ENCODE measurements around the gene ZNF860.
"Not testable (repeated sequence)": the region's sequence is repeated elsewhere in the genome, so short reads cannot be mapped to it uniquely, and the experiment has no call there.

ZNF860 gene

DNA sequence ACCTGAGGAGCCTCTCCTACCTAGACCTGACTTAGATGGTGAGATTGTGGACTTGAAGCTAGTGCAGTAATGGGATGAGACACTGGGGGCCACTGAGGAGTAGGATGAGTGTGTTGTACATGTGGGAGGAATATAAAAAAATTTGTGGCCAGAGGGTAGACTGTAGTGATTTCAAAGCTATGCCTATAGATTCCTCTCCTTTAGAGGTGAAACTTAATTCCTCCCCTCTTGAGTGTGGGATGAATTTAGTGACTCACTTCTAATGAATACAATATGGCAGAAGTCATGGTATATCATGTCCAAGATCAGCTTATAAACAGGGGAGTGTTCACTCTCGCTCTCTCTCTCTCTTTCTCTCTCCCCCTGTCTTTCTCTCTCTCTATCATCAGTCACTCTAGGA, 6.7 kb downstream of the ZNF860 start:
- H3K79me2 ChIP-seq (ENCODE audit: control insufficient read depth, insufficient read depth, low read length): no peaks in the 10 kb centered on the region
- H3K9ac ChIP-seq (ENCODE audit: low read length): no peak overlapping the region
- no peaks in the 10 kb centered on the region for H3K79me1 ChIP-seq (ENCODE audit: low read length)
- H3K23ac ChIP-seq (ENCODE audit: low read length): no peak overlapping the region
- no peak for DNase-seq
- H4K8ac ChIP-seq (ENCODE audit: low read depth, low read length): no peak overlapping the region
- H3K4ac ChIP-seq (ENCODE audit: low read depth, low read length): no peak overlapping the region
- no peak overlapping the region for H2AK5ac ChIP-seq (ENCODE audit: low read length)
- no peak overlapping the region for H3K18ac ChIP-seq (ENCODE audit: low read length)
- no peak overlapping the region for H3K4me3 ChIP-seq (ENCODE audit: low read length)
- no peak overlapping the region for H2BK5ac ChIP-seq (ENCODE audit: low read length)
- H3K4me1 ChIP-seq (ENCODE audit: control insufficient read depth, low read depth, low read length): no peaks in the 10 kb centered on the region
- no peak overlapping the region for H3K4me2 ChIP-seq (ENCODE audit: low read length)
- no peaks in the 10 kb centered on the region for H3K36me3 ChIP-seq (ENCODE audit: control insufficient read depth, insufficient read depth, low read length)
- no peaks in the 10 kb centered on the region for H3K27me3 ChIP-seq (ENCODE audit: insufficient read depth, low read length, poor library complexity)
- H3K56ac ChIP-seq (ENCODE audit: low read length): no peak overlapping the region
- no peak overlapping the region for H3K27ac ChIP-seq (ENCODE audit: low read depth, low read length)
- no peak overlapping the region for H2BK120ac ChIP-seq (ENCODE audit: low read depth, low read length)
- no CpG with 5 or more reads among the region's 1 CpG for WGBS (ENCODE audit: extremely low coverage, insufficient coverage, low lambda C conversion rate)
- no peak overlapping the region for H2BK15ac ChIP-seq (replicated peaks; ENCODE audit: low read depth)
- H4K5ac ChIP-seq (ENCODE audit: low read length): no peak overlapping the region

DNA sequence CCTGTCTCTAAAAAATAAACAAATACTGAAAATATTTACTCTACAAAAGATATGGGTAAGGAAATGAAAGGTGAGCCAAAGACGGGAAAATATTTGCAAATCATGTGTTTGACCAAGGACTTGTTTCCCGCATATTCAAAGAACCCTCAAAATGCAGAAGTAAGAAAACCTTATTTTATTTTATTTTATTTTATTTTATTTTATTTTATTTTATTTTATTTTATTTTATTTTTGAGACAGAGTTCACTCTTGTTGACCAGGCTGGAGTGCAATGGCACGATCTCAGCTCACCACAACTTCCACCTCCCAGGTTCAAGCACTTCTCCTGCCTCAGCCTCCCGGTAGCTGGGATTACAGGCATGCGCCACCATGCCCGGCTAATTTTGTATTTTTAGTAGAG, 11.4 kb downstream of the ZNF860 start:
- H2BK5ac ChIP-seq (ENCODE audit: low read length); H3K56ac ChIP-seq (ENCODE audit: low read length); H3K27me3 ChIP-seq (ENCODE audit: insufficient read depth, low read length, poor library complexity); H4K5ac ChIP-seq (ENCODE audit: low read length); H3K4me1 ChIP-seq (ENCODE audit: control insufficient read depth, low read depth, low read length); H3K4me3 ChIP-seq (ENCODE audit: low read length); H4K8ac ChIP-seq (ENCODE audit: low read depth, low read length); H3K23ac ChIP-seq (ENCODE audit: low read length); H3K36me3 ChIP-seq (ENCODE audit: control insufficient read depth, insufficient read depth, low read length); H3K27ac ChIP-seq (ENCODE audit: low read depth, low read length); H3K4me2 ChIP-seq (ENCODE audit: low read length); H3K4ac ChIP-seq (ENCODE audit: low read depth, low read length); H3K79me2 ChIP-seq (ENCODE audit: control insufficient read depth, insufficient read depth, low read length); H3K9ac ChIP-seq (ENCODE audit: low read length); DNase-seq; H3K18ac ChIP-seq (ENCODE audit: low read length); H2AK5ac ChIP-seq (ENCODE audit: low read length); H2BK15ac ChIP-seq (replicated peaks; ENCODE audit: low read depth); H3K79me1 ChIP-seq (ENCODE audit: low read length); H2BK120ac ChIP-seq (ENCODE audit: low read depth, low read length): not testable (repeated sequence)
- WGBS (ENCODE audit: extremely low coverage, insufficient coverage, low lambda C conversion rate): no CpG with 5 or more reads among the region's 6 CpGs

DNA sequence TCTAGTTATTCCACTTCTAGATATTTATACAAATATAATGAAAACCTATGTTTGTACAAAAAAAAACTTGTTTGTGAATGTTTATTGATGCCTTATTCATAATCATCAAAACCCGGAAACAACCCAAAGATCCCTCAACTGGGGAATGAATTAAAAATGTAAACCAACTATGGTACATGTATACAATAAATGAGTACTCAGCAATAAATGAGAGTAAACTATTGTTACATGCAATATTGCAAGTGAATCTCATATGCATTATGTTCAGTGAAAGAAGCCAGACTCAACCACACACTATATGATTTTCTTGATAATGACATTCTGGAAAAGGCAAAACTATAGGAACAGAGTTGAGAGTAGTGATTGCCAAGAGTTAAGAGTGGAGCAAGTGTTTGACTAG, 12.3 kb downstream of the ZNF860 start:
- no peak overlapping the region for H3K4ac ChIP-seq (ENCODE audit: low read depth, low read length)
- H2AK5ac ChIP-seq (ENCODE audit: low read length): no peak overlapping the region
- H3K79me1 ChIP-seq (ENCODE audit: low read length): no peaks in the 10 kb centered on the region
- H3K4me3 ChIP-seq (ENCODE audit: low read length): no peak overlapping the region
- H3K79me2 ChIP-seq (ENCODE audit: control insufficient read depth, insufficient read depth, low read length): no peaks in the 10 kb centered on the region
- no CpG with 5 or more reads among the region's 1 CpG for WGBS (ENCODE audit: extremely low coverage, insufficient coverage, low lambda C conversion rate)
- H3K4me2 ChIP-seq (ENCODE audit: low read length): no peak overlapping the region
- no peaks in the 10 kb centered on the region for H3K36me3 ChIP-seq (ENCODE audit: control insufficient read depth, insufficient read depth, low read length)
- no peak overlapping the region for H3K56ac ChIP-seq (ENCODE audit: low read length)
- H2BK120ac ChIP-seq (ENCODE audit: low read depth, low read length): no peak overlapping the region
- H3K27me3 ChIP-seq (ENCODE audit: insufficient read depth, low read length, poor library complexity): no peaks in the 10 kb centered on the region
- DNase-seq: no peak
- no peaks in the 10 kb centered on the region for H3K4me1 ChIP-seq (ENCODE audit: control insufficient read depth, low read depth, low read length)
- no peak overlapping the region for H3K23ac ChIP-seq (ENCODE audit: low read length)
- H2BK15ac ChIP-seq (replicated peaks; ENCODE audit: low read depth): no peak overlapping the region
- H3K9ac ChIP-seq (ENCODE audit: low read length): no peak overlapping the region
- no peak overlapping the region for H3K27ac ChIP-seq (ENCODE audit: low read depth, low read length)
- H4K8ac ChIP-seq (ENCODE audit: low read depth, low read length): no peak overlapping the region
- no peak overlapping the region for H4K5ac ChIP-seq (ENCODE audit: low read length)
- H2BK5ac ChIP-seq (ENCODE audit: low read length): no peak overlapping the region
- no peak overlapping the region for H3K18ac ChIP-seq (ENCODE audit: low read length)

DNA sequence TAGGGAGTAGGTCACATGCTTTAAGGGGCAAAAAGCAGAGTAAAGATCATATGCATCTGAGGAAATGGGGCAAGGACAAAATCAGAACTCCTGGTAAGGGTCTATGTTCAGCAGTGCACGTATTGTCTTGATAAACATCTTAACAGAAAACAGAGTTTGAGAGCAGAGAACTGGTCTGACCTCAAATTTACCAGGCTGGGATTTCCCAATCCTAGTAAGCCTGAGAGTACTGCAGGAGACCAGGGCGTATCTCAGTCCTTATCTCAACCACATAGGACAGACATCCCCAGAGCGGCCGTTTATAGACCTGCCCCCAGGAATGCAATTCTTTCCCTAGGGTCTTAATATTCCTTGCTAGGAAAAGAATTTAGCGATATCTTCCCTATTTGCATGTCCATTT, 13.5 kb downstream of the ZNF860 start:
- H4K5ac ChIP-seq (ENCODE audit: low read length); H3K27ac ChIP-seq (ENCODE audit: low read depth, low read length); H3K23ac ChIP-seq (ENCODE audit: low read length); H3K79me2 ChIP-seq (ENCODE audit: control insufficient read depth, insufficient read depth, low read length); H4K8ac ChIP-seq (ENCODE audit: low read depth, low read length); H2BK15ac ChIP-seq (replicated peaks; ENCODE audit: low read depth); H3K9ac ChIP-seq (ENCODE audit: low read length); H3K27me3 ChIP-seq (ENCODE audit: insufficient read depth, low read length, poor library complexity); H2AK5ac ChIP-seq (ENCODE audit: low read length); H3K79me1 ChIP-seq (ENCODE audit: low read length); H3K18ac ChIP-seq (ENCODE audit: low read length); DNase-seq; H2BK5ac ChIP-seq (ENCODE audit: low read length); H3K36me3 ChIP-seq (ENCODE audit: control insufficient read depth, insufficient read depth, low read length); H3K4me3 ChIP-seq (ENCODE audit: low read length); H3K4me1 ChIP-seq (ENCODE audit: control insufficient read depth, low read depth, low read length); H2BK120ac ChIP-seq (ENCODE audit: low read depth, low read length); H3K4ac ChIP-seq (ENCODE audit: low read depth, low read length); H3K56ac ChIP-seq (ENCODE audit: low read length); H3K4me2 ChIP-seq (ENCODE audit: low read length): not testable (repeated sequence)
- WGBS (ENCODE audit: extremely low coverage, insufficient coverage, low lambda C conversion rate): no CpG with 5 or more reads among the region's 5 CpGs

DNA sequence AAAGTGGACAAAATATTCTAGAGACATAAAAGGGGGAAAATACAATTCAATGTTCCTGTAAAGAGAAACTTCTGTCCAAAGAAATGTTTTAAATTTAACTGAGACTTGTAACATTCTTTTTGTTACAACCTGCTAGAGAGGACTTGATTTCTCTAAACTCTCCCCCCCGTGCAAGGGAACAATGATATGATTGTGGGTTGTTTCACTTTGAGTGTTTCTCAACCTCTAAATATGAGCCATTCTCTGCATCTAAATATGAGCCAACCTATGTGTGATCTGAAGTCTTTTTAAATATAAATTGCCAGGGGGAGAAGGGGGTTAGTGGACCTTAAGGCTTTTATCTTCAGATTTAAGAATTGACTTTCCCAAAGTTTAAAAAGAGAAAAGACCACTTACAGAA, 14.6 kb downstream of the ZNF860 start:
- WGBS (ENCODE audit: extremely low coverage, insufficient coverage, low lambda C conversion rate): no CpG with 5 or more reads among the region's 1 CpG
- no peak overlapping the region for H4K5ac ChIP-seq (ENCODE audit: low read length)
- no peak overlapping the region for H3K9ac ChIP-seq (ENCODE audit: low read length)
- no peak overlapping the region for H3K4ac ChIP-seq (ENCODE audit: low read depth, low read length)
- no peak overlapping the region for H2BK15ac ChIP-seq (replicated peaks; ENCODE audit: low read depth)
- no peak overlapping the region for H2BK120ac ChIP-seq (ENCODE audit: low read depth, low read length)
- H3K56ac ChIP-seq (ENCODE audit: low read length): no peak overlapping the region
- no peak overlapping the region for H2AK5ac ChIP-seq (ENCODE audit: low read length)
- no peak overlapping the region for H3K18ac ChIP-seq (ENCODE audit: low read length)
- no peak overlapping the region for H3K27ac ChIP-seq (ENCODE audit: low read depth, low read length)
- H3K4me3 ChIP-seq (ENCODE audit: low read length): no peak overlapping the region
- no peak overlapping the region for H2BK5ac ChIP-seq (ENCODE audit: low read length)
- DNase-seq: no peak
- H4K8ac ChIP-seq (ENCODE audit: low read depth, low read length): no peak overlapping the region
- H3K27me3 ChIP-seq (ENCODE audit: insufficient read depth, low read length, poor library complexity): no peaks in the 10 kb centered on the region
- H3K79me2 ChIP-seq (ENCODE audit: control insufficient read depth, insufficient read depth, low read length): no peaks in the 10 kb centered on the region
- H3K36me3 ChIP-seq (ENCODE audit: control insufficient read depth, insufficient read depth, low read length): no peaks in the 10 kb centered on the region
- H3K4me2 ChIP-seq (ENCODE audit: low read length): no peak overlapping the region
- H3K79me1 ChIP-seq (ENCODE audit: low read length): no peaks in the 10 kb centered on the region
- H3K4me1 ChIP-seq (ENCODE audit: control insufficient read depth, low read depth, low read length): no peaks in the 10 kb centered on the region
- H3K23ac ChIP-seq (ENCODE audit: low read length): no peak overlapping the region

DNA sequence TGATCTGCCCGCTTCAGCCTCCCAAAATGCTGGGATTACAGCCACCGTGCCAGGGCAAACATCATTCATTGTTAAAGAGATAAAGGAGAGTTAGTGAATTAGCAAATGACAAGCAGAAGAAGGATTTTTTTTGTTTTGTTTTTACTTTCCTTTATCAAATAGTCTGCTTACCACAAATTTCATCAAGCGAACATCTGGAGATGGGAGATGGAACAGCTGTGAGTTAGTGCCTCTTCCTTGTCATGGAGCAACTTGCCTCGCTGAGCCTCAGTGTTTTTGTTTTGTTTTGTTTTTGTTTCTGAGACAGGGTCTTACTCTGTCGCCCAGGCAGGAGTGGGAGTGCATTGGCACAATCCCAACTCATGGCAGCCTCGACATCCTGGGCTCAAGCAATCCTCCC, 15.9 kb downstream of the ZNF860 start:
- Histone ChIP-seq H3K4me3 (ENCODE audit: low read length) (no peak overlapping the region), H3K79me2 (ENCODE audit: control insufficient read depth, insufficient read depth, low read length) (no peaks in the 10 kb centered on the region), H2AK5ac (ENCODE audit: low read length) (no peak overlapping the region), H2BK15ac (replicated peaks; ENCODE audit: low read depth) (no peak overlapping the region), H3K9ac (ENCODE audit: low read length) (no peak overlapping the region), H4K5ac (ENCODE audit: low read length) (no peak overlapping the region), H2BK120ac (ENCODE audit: low read depth, low read length) (no peak overlapping the region), H3K4ac (ENCODE audit: low read depth, low read length) (no peak overlapping the region), H3K56ac (ENCODE audit: low read length) (no peak overlapping the region), H2BK5ac (ENCODE audit: low read length) (no peak overlapping the region), H3K27me3 (ENCODE audit: insufficient read depth, low read length, poor library complexity) (no peaks in the 10 kb centered on the region), H3K18ac (ENCODE audit: low read length) (no peak overlapping the region), H3K36me3 (ENCODE audit: control insufficient read depth, insufficient read depth, low read length) (no peaks in the 10 kb centered on the region), H3K79me1 (ENCODE audit: low read length) (no peaks in the 10 kb centered on the region), H4K8ac (ENCODE audit: low read depth, low read length) (no peak overlapping the region), H3K4me2 (ENCODE audit: low read length) (no peak overlapping the region), H3K4me1 (ENCODE audit: control insufficient read depth, low read depth, low read length) (peaks cover 1% of the 10 kb centered on the region), H3K27ac (ENCODE audit: low read depth, low read length) (no peak overlapping the region), H3K23ac (ENCODE audit: low read length) (no peak overlapping the region)
- no CpG with 5 or more reads among the region's 6 CpGs for WGBS (ENCODE audit: extremely low coverage, insufficient coverage, low lambda C conversion rate)
- no peak for DNase-seq
